Epithelial cell of esophagus (primary cell): Measurements from ENCODE around the gene RARRES1.
"Not testable (repeated sequence)": the region's sequence is repeated elsewhere in the genome, so short reads cannot be mapped to it uniquely, and the experiment has no call there.

Source experiments
- DNase-seq: peaks from one replicate; pipeline ENCODE4 v3.0.0; 2010; ENCODE audit warnings: low read depth
- H3K4me3 ChIP-seq: 2 replicates; pipeline ENCODE4 v1.5.1; 2011; ENCODE audit warnings: mild to moderate bottlenecking, low read length, control low read depth
- TF ChIP-seq, protein P1 (sequence below): IDR thresholded peaks from 2 replicates; pipeline ENCODE4 v1.5.1; 2011; ENCODE audit warnings: low read depth, mild to moderate bottlenecking, low read length, control low read depth, inconsistent platforms; ENCODE audit not compliant: insufficient read depth; ENCODE audit errors: missing control alignments

The RARRES1 gene

DNA sequence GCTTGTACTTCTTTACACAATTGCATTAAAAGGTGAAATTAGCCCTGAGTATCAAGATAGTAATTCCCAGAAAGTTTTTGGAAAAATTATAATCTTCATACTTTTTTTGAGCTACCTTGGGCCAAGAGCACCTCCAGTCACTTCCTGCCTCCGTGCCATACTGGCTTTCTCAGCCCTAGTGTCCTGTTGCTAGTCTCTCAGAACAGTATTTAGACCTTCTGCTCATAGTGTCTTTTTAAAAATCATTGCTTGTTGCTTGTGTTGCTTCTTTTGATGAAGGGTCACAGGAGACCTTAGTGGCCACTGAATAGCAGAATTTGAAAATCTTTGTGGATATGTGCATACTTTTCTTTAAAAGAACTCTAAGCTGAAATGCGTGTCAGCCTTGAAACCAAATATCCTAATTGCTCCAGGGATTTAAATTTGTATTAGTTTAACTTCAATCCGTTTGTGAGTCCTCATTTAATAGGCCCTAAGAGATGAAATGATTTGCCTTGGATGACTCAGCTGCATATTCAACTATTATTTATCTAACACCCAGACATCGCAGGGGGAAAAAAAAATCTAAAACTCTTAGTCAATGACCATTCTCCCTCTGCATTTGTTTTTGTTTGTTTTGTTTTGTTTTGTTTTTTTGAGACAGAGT is 30.7 kb downstream of the RARRES1 start:
- no peak for DNase-seq
- TF ChIP-seq, protein P1, sequence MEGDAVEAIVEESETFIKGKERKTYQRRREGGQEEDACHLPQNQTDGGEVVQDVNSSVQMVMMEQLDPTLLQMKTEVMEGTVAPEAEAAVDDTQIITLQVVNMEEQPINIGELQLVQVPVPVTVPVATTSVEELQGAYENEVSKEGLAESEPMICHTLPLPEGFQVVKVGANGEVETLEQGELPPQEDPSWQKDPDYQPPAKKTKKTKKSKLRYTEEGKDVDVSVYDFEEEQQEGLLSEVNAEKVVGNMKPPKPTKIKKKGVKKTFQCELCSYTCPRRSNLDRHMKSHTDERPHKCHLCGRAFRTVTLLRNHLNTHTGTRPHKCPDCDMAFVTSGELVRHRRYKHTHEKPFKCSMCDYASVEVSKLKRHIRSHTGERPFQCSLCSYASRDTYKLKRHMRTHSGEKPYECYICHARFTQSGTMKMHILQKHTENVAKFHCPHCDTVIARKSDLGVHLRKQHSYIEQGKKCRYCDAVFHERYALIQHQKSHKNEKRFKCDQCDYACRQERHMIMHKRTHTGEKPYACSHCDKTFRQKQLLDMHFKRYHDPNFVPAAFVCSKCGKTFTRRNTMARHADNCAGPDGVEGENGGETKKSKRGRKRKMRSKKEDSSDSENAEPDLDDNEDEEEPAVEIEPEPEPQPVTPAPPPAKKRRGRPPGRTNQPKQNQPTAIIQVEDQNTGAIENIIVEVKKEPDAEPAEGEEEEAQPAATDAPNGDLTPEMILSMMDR, result no peak
- no peak overlapping the region for H3K4me3 ChIP-seq

DNA sequence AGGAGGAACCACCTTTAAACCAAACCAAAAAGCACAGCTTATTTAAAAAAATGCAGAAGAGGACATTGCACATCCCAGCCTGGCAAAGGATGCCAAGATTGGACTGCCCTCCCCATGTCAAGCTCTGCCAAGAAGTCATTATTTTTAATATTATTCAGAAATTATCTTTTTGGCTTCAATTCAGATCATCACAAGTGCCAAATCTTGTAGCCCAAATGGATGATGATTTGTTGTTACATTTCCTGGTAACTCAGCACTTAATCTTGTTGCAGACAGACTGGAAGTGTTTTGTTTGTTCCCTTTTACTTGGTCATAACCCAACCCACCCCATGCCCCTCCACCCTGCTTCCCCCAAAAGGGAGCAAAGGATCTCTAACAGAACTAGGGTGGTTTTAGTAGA is 31.7 kb downstream of the RARRES1 start:
- DNase-seq, result no peak
- TF ChIP-seq, protein P1, result no peak
- no peak overlapping the region for H3K4me3 ChIP-seq

DNA sequence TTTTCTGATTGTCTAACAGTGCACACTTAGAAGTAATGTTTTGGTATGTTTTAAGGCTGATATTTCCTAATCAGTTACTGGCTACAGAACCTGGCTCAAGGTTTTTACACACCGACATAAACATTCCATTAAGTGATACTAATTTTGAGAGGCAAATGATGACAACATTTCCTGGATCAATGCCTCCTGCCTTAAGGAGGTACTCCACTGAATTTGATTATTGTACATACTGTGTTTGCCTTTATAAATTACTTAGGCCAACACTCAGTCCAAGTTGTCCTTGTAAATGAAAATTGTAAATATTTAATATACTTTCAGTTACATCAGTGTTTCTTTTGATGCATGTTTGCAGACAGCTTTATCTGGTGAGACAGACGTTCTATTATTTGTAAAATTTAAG is 35.6 kb downstream of the RARRES1 start:
- TF ChIP-seq, protein P1, result no peak
- DNase-seq, result peak; percentile 41
- no peak overlapping the region for H3K4me3 ChIP-seq

DNA sequence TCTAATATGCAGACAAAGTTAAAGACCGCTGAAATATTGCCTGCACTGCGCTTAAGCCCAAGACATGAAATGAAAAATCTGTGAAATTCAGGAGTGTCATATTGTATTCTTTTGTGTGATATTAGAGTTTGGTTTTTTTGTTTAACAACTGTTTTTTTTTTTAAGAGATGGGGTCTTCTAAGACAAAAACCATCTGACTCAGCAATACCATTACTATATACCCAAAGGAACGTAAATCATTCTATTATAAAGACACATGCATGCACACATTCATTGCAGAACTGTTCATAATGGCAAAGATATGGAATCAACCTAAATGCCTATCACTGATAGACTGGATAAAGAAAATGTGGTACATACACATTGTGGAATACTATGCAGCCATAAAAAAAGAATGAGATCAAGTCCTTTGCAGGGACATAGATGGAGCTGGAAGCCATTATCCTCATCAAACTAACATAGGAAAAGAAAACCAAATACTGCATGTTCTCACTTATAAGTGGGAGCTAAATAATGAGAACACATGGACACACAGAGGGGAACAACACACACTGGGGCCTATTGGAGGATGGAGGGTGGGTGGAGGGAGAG is 38.3 kb downstream of the RARRES1 start:
- DNase-seq, result not testable (repeated sequence)

DNA sequence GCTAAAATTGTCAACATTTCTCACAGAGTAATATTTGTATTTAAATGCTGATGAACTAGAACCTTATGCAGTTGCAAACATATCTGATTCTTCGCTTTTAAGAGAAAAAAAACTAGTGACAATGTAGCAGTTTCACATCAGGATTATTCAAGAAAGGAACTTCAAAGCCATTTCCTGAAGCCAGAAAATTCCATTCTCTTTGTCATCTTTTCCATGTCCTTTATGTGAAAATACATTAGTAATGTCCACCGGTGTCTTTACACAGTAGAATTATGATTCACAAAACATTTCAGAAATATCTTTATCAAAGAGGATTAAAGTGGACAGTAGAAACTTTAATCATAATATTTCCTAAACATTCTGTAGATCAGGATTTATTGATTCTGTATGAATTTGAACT is 47.1 kb downstream of the RARRES1 start:
- H3K4me3 ChIP-seq, result no peak overlapping the region
- TF ChIP-seq, protein P1, result no peak
- no peak for DNase-seq

More for the DNA sequence above, 38.3 kb downstream of the RARRES1 start:
- not testable (repeated sequence) for H3K4me3 ChIP-seq

DNA sequence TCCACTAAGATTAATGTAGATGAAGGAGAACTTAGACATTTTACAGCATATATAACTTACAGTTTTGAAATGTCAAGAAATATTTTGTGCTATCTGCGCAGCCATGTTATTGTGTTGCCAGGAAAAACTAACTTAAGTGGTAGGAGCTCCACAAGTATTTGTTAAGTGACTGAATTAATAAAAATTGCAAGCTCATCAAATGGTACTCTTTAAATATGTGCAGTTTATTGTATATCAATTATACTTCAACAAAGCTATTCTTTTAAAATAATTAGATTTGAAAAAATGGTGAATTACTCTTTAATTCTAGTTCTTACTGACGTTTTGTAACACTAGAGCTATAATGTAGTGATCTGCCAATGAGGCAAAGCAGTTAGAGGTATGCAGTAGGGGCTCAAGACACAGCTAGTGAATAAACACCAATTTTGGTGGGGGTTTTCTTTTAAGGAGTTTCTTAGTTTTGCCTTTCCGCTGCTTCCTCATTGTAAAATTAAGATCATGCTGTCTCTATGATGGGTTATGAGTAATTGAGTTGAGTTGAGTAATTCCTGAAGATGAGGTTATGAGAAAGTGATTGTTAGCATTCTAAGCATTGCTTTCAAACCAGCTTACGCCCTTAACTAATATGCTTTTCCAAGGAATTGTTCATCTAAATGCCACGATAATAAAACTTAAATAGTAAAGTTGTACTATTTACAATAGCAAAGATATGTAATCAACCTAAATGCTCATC is 48.9 kb downstream of the RARRES1 start:
- DNase-seq, result peak; percentile 51
- no peak overlapping the region for H3K4me3 ChIP-seq
- TF ChIP-seq, protein P1, result no peak

DNA sequence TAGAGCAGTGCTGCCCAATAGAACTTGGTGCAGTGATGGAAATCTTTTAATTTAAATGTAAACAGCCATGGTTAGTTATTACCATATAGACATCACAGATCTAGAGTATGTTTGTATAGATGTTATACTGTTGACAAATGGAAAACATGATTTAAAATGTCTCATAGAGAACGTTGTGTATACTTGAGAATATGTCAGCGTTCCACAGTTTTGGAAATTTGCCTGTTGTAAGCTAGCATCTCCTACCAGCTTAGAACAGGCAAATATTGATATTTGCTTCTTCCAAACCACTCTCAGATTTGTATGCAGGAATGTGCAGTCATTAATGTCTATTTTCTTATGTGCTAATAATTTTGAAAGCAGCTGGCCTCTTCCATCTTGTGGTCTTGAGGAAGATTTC is 51.4 kb downstream of the RARRES1 start:
- no peak overlapping the region for H3K4me3 ChIP-seq
- TF ChIP-seq, protein P1, result no peak
- no peak for DNase-seq
